ENCODE measurements around the gene ALDH5A1. TPM values are rescaled to one million over a fixed set of nuclear protein-coding genes. Genes with fewer than 3 reads are reported as not detected.
A peak's percentile ranks its signal among the peaks of the same experiment; 100 is the strongest.
"Not testable (repeated sequence)": the region's sequence is repeated elsewhere in the genome, so short reads cannot be mapped to it uniquely, and the experiment has no call there.

ALDH5A1 gene
- total RNA-seq, 4 donors from 2014 or later = 4.1 to 12.1 (median 7.9) TPM

GRCh38 chr6:24504649-24505586, 10.1 kb downstream of the ALDH5A1 start:
- in situ Hi-C loops (cut with MboI; ENCODE audit: low pct_ligation_motif_present in 1 of 4, low pct_unique_long_range_greater_than_20kb in 1 of 4, low sequenced_read_pairs in 3 of 4) = loop anchor here in 2 of 4 donors (10.0 kb wide), 2 partner anchors 70 to 190 kb away; no protein-coding TSS in a partner anchor
- Histone ChIP-seq H3K4me3 (no peak overlapping the region), H3K9me3 (no peaks in the 10 kb centered on the region), H3K36me3 (no peaks in the 10 kb centered on the region), H3K4me1 (peaks cover 0 to 11% (median 0%) of the 10 kb centered on the region in 4 donors), H3K27ac (peak overlapping the region in 2 of 4 donors; percentile 15 to 54), H3K27me3 (no peaks in the 10 kb centered on the region)
- TF ChIP-seq POLR2A (IDR thresholded peaks at IDR 0.05) (no peak), EP300 (IDR thresholded peaks at IDR 0.05; ENCODE audit: low read depth) (no peak), POLR2AphosphoS5 (IDR thresholded peaks at IDR 0.05) (no peak)
- TF ChIP-seq, protein P1, sequence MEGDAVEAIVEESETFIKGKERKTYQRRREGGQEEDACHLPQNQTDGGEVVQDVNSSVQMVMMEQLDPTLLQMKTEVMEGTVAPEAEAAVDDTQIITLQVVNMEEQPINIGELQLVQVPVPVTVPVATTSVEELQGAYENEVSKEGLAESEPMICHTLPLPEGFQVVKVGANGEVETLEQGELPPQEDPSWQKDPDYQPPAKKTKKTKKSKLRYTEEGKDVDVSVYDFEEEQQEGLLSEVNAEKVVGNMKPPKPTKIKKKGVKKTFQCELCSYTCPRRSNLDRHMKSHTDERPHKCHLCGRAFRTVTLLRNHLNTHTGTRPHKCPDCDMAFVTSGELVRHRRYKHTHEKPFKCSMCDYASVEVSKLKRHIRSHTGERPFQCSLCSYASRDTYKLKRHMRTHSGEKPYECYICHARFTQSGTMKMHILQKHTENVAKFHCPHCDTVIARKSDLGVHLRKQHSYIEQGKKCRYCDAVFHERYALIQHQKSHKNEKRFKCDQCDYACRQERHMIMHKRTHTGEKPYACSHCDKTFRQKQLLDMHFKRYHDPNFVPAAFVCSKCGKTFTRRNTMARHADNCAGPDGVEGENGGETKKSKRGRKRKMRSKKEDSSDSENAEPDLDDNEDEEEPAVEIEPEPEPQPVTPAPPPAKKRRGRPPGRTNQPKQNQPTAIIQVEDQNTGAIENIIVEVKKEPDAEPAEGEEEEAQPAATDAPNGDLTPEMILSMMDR (IDR thresholded peaks at IDR 0.05) = no peak
- peak; percentile 60 for DNase-seq
- intact Hi-C loops (cut with DNase I; ENCODE audit: low total_unique reads) = no loop called here
- 70 to 87% methylated on average over 10 to 14 of the region's 14 CpGs for WGBS, 2 donors (ENCODE audit: low coverage in 1 of 2)

GRCh38 chr6:24506814-24507520, 12.2 kb downstream of the ALDH5A1 start:
- Histone ChIP-seq H3K9me3 (no peaks in the 10 kb centered on the region), H3K27me3 (no peaks in the 10 kb centered on the region), H3K4me1 (peaks cover 0 to 11% (median 0%) of the 10 kb centered on the region in 4 donors), H3K4me3 (no peak overlapping the region), H3K27ac (no peak overlapping the region), H3K36me3 (no peaks in the 10 kb centered on the region)
- WGBS, 2 donors (ENCODE audit: low coverage in 1 of 2) = 81 to 97% methylated on average over 3 of the region's 3 CpGs
- no peak for DNase-seq
- TF ChIP-seq, protein P1 (IDR thresholded peaks at IDR 0.05) = no peak
- no peak for TF ChIP-seq POLR2AphosphoS5 (IDR thresholded peaks at IDR 0.05)
- no peak for TF ChIP-seq POLR2A (IDR thresholded peaks at IDR 0.05)
- no peak for TF ChIP-seq EP300 (IDR thresholded peaks at IDR 0.05; ENCODE audit: low read depth)
- intact Hi-C loops (cut with DNase I; ENCODE audit: low total_unique reads) (no loop called here), in situ Hi-C loops (cut with MboI; ENCODE audit: low pct_ligation_motif_present in 1 of 4, low pct_unique_long_range_greater_than_20kb in 1 of 4, low sequenced_read_pairs in 3 of 4) (loop anchor here in 2 of 4 donors (10.0 kb wide), 2 partner anchors 72 to 188 kb away; no protein-coding TSS in a partner anchor)

DNA sequence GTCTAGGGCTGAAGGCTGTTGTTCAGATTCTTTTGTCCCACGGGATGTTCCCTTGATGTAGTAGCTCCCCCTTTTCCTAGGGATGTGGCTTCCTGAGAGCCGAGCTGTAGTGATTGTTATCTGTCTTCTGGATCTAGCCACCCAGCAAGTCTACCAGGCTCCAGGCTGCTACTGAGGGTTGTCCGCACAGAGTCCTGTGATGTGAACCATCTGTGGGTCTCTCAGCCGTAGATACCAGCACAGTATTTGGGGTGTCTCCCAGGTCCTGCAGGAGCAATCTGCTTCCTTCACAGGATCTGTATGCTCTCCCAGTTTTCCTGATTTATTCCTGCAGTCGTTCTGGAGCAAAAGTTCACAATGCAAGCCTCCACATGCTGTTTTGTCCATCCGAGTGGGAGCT, 17.2 kb downstream of the ALDH5A1 start:
- H3K27me3 ChIP-seq; in situ Hi-C loops (cut with MboI; ENCODE audit: low pct_ligation_motif_present in 1 of 4, low pct_unique_long_range_greater_than_20kb in 1 of 4, low sequenced_read_pairs in 3 of 4); intact Hi-C loops (cut with DNase I; ENCODE audit: low total_unique reads); H3K4me1 ChIP-seq; H3K27ac ChIP-seq; DNase-seq; H3K4me3 ChIP-seq; H3K9me3 ChIP-seq: not testable (repeated sequence)
- peaks cover 0 to 11% (median 0%) of the 10 kb centered on the region in 4 donors for H3K36me3 ChIP-seq
- WGBS, 2 donors (ENCODE audit: low coverage in 1 of 2) = 83 to 86% methylated on average over 2 to 6 of the region's 6 CpGs

GRCh38 chr6:24513602-24514001, 18.8 kb downstream of the ALDH5A1 start:
- intact Hi-C loops (cut with DNase I; ENCODE audit: low total_unique reads) (no loop called here), in situ Hi-C loops (cut with MboI; ENCODE audit: low pct_ligation_motif_present in 1 of 4, low pct_unique_long_range_greater_than_20kb in 1 of 4, low sequenced_read_pairs in 3 of 4) (no loop called here)
- Histone ChIP-seq H3K36me3 (peaks cover 0 to 11% (median 0%) of the 10 kb centered on the region in 4 donors), H3K4me3 (no peak overlapping the region), H3K27ac (no peak overlapping the region), H3K27me3 (no peaks in the 10 kb centered on the region), H3K9me3 (no peaks in the 10 kb centered on the region), H3K4me1 (no peaks in the 10 kb centered on the region)
- peak; percentile 33 for DNase-seq
- 55 to 75% methylated on average over 1 to 4 of the region's 4 CpGs for WGBS, 2 donors (ENCODE audit: low coverage in 1 of 2)
- TF ChIP-seq EP300 (IDR thresholded peaks at IDR 0.05; ENCODE audit: low read depth) (no peak), POLR2A (IDR thresholded peaks at IDR 0.05) (no peak), POLR2AphosphoS5 (IDR thresholded peaks at IDR 0.05) (no peak)
- TF ChIP-seq, protein P1 (IDR thresholded peaks at IDR 0.05) = no peak

Measured in transverse colon (tissue), 4 donors.